GM19467 (cell line): Measurements from ENCODE around the gene SIPA1L3.

Experiments used
- ATAC-seq: cut with Tn5 transposase; IDR thresholded peaks from one replicate; pipeline ENCODE4 v1.9.1; 2021; ENCODE audit warnings: mild to moderate bottlenecking, moderate library complexity; ENCODE audit not compliant: unreplicated experiment

The SIPA1L3 gene

DNA sequence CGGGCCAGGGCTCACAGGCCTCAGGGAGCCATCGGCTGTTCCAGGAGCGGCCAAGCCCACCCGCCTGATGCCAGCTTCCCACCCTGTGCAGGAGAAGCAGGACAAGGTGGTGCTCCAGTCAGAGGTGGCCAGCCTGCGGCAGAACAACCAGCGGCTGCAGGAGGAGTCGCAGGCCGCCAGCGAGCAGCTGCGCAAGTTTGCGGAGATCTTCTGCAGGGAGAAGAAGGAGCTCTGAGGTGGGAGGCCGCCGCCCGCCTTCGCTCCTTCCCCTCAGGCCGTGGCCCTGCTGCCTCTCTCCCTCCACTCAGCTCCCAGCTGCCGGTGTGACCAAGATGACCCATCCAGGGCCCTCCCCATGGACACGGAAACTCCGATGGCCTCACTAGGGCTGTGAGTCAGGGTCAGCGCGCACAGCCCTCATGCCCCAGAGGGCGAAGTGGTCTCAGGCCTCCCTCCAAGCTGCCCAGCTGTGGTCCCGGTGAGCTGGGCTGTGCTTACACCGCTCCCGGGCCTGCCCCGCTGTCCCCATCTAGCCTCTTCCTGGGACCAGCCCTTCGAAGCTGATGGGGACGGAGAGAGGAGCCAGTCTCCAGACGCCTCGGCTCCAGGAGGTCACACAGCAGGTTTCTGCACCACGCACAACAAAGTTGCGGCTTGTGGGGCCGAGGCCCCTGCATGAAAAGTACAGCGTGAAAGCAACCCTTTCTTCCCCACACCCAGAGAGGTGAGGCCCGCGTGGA is 299.2 kb downstream of the SIPA1L3 start:
- ATAC-seq = no peak

DNA sequence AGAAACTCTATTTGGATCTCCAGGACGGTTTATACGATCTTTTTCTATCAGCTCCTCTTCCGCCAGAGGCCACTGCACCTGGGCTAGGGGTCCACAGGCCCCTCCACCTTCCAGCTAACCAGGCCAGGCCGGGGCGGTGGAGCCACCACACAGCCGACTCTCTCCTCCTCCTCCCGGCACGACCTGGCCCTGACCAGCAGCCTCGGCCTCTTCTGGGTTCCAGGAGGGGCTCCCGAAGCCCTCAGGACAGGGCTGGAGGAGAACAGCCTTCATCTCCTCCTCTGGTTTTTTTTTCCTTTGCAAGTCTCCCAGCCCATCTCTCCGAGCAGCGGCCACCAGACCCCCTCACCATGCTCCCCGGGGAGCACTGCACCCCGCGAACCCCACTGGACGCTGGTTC is 299.9 kb downstream of the SIPA1L3 start:
- ATAC-seq = no peak

DNA sequence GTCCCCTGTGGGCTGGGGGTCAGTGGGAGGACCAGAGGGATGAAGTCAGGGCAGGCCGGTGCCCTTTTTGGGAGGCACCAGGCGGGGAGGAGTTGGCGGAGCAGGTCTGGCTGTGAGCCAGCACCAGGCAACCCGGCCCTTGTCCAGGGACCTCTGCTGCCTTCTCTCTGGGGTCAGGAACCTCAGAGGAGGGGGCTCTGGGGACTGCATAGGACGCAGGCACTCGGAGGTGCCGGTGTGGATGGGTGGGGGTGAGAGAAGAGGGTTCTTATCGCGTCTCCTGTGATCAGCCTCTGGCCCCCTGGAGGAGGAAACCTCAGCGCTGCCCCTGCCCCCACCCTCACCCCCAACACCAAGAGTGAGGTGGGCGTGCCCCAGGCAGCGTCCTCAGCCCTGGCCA is 300.5 kb downstream of the SIPA1L3 start:
- ATAC-seq = no peak

DNA sequence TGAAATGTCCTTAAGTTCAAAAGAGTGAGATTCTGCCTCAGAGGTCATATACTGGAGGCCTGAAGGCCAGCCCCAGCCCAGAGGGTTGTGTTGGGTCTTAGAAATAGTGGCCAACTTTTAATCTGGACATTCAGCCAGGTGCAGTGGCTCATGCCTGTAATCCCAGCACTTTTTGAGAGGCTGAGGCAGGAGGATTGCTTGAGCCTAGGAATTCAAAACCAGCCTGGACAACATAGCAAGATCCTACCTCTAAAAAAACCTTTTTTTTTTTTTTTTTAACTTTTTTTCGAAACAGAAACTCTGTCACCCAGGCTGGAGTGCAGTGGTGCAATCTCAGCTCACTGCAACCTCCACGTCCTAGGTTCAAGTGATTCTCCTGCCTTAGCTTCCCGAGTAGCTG is 301.6 kb downstream of the SIPA1L3 start:
- no peak for ATAC-seq

DNA sequence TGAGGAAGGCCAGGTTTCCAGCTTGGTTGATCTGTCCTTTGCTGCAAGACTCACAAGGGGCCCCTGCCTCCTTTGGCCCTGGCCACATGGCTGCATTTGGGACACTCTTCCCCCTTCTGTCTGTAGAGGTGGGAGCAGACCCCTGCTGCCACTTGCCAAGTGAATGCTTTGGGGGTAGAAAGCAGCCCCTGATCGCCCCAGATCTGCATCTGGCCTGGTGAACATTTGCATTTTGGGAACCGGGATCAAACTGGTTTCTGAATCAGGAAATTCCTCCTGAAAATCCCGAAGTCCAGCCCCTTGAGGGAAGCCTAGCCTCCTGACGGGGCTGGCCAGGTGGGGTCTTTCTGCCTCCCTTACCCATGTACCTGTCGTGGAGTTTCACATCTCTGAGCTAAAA is 302.1 kb downstream of the SIPA1L3 start:
- no peak for ATAC-seq

DNA sequence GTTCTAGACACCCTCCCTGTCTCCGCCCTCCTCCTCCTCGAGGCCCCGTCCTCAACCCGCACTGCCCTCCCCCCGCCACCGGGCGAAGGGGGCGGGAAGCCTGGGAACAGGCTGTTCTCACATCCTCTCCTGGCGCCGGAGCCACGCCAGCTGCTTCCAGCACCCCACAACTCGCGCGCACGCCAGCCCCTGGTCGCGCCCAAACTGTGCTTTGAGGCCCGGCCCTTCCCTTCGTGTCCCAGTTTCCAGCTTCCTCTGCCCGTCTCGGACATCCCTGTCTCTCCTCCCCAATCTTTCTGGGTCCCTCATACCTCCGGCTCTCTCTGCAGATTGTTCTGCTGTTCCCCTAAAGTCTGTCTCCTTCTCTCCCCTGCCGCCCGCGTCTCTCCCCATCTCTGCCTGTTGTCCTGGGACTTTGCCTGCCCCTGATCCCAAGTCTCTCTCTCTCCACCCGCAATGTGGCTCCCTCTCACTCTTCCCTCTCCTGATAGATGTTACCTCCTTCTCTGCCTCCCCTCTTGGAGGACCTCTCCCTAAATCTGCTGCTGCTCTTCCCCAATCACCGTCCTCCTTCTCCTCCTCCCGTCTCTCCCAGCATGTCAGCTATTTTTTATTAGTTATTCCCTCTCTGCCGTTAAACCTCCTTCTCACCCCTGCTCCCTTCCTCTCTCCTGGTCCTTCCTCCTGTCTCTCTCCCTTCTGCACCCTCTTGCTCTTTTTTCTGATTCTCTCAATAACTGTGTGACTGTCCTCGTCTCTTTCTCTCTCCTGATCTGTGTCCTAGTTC is 302.9 kb downstream of the SIPA1L3 start:
- ATAC-seq = no peak

DNA sequence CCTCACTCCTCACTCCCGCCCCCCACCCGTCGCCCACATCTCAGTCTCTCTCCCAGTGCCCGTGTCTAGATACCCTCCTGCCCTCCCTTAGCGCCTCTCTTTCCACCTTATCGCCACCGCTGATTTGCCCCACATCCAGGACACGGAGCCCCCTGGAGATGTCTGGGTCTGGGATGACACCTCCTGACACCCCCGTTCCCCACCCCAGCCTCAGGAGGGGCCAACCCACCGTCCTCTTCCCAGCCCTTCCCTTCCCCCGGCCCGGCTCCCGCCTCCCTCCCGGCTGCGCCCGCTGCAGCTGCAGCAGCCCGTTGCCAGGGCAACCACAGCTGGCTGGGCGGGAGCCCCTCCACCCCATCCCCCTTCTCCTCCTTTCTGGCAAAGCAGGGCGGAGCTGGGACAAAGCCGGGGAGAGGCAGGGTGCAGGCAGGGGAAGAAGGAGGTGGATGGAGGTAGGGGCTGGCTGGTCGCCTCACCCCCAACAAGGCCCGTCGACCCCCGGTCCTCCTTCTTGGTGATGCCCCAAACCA is 303.5 kb downstream of the SIPA1L3 start:
- ATAC-seq = no peak

DNA sequence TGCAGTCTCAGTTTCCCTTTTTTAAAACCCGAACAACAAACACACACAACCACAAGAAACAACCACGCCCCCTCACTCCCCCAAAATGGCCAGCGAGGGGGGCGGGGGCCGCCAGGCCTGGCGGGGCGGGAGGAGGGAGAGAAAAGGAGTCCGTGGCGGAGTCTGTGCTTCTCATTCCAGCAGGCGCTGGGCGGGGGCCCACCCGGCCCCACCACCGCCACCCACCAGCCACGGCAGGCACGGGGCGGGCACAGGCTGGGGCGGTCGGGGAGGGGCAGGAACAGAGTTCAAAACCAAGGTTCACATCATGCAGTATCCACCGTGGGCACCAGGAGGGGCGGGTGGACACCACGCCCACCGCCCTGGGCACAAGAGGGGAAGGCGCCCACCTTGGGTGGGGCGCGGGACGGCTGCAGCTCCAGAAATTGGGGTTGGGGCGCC is 304.2 kb downstream of the SIPA1L3 start:
- ATAC-seq = no peak

DNA sequence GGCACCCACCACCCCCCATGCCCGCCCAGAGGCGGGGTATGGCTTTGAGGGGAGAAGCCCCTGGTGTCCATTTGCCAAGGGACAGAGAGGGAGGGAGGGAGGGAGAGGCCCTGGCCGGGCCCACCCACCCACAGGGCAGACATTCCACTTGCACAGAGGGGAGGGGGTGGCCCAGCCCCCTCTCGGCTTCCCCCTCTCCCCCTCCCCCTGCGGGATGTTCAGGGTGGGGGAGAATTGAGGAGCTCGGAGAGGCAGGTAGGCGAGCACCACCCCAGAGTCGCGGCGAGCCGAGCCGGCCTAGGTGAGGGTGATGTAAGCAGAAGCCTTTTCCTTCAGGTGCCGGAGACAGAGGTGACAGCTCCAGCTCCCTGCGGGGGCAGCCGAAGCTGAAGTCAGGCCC is 304.8 kb downstream of the SIPA1L3 start:
- no peak for ATAC-seq

DNA sequence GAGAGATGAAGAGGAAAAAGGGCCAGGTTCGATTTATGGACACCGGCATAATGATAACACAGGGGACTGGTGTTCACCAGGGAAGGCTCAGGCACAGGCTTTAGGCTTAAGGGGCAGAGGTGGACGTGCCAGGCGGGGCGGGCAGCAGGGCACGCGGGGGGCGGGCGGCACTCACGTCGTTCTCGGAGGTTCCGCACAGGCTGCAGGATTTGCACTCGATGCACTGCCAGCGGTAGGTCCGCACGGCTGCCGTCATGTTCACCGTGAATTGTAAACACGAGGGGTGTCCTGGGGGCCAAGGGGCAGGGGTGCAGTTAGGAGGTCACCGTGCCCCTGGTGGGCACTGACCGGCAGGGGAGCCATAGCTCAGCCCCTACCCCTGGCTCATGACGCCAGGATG is 306.5 kb downstream of the SIPA1L3 start:
- ATAC-seq = no peak

DNA sequence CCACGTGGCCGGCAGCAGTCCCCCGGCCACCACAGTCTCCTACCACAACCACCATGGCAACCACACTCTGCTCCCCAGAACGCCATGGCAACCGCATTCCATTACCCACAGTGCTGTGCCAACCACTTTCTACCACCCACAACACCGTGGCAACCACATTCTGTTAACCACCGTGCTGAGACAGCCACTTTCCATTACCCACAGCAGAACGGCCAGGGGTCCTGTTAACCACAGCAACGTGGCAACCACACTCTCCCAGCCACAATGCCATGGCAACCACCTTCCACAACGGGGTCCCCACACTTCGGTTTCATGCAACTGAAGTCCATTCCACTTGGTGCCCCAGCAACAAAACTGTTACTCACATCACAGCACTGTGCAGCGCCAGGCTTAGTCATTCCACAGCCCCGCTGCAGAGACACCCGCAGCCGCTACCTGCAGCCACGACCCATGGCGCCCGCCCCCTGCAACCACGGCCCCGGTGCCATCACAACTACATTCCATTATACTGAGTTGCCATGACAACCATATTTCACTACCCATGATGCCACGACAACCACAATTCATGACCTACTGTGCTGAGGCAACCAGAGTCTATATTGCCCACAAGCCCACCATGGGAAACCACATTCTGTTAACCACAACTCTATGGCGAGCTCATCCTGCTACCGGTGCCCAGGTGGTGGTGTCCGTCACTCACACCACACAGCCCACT is 307.1 kb downstream of the SIPA1L3 start:
- ATAC-seq = no peak

DNA sequence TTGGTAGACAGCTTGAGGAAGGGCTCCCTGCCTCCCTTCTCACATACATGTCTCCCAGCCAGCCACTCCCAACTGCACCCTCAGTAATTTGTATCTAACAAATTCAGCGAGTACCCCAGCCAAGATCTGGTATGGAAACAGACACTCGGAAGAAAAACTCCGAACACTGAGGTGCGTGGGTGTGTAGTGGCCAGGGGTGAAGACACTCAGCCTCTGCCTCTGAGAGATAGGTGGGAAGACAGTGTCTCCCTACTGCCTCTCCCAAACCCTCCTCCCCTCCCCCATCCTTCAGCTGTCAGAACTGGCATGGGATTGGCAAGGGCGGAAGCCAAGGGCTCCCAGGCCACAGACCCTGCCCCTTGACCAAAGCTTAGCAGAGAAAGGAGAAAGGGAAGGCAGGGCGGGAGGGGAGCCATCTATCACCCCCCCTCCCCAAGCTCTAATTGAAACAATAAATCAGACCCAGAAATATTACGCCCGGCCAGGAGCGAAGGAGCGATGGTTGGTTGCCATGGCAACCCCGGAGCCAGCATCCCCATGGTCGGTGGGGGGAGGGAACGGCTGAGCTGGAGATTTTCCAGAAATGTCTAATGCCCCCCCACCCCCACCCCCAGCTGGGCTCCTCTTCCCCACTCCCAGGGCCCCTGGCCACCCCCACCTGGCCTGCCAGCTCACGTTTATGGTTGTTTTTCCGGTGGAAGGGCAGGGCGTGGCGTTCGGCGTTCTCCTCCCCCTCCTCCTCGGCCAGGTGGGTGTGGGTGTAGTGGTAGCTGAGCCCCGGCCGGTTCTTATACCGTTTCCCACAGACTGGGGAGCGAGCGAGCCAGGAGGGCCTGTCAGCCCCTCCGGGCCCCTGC is 310.0 kb downstream of the SIPA1L3 start:
- no peak for ATAC-seq

DNA sequence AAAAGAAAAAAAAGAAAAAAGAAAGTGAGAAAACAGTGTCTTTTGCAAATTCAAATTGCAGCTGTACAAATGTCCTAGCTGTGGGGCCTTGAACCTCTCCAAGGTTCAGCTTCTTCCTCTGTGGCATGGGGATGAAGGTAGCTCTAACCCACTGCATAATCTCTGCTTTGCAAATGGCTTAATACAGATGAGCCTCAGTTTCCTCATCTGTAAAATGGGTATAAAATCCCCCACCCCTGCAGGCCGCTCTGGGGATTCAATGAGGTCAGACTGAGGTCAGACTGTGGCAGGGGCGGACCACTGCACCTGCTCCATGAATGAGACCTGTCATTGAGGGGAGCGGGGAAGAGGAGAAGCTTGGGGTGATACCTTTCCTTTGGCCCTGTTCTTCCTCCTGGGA is 311.2 kb downstream of the SIPA1L3 start:
- ATAC-seq = no peak

DNA sequence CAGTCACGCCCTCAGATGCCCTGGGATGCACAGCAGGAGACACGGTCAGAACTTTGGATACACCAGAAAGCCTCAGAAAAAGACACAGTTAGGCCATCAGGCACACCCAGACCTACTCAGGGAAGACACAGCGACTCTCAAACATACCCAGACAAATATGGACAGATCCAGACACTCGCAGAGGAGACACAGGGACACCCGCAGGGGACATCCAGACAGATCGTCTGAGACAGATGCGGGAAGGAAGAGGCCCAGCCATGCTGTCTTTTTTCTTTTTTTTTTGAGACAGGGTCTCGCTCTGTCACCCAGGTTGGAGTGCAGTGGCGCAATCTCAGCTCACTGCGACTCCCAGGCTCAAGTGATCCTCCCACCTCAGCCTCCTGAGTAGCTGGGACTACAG is 312.2 kb downstream of the SIPA1L3 start:
- ATAC-seq = no peak

DNA sequence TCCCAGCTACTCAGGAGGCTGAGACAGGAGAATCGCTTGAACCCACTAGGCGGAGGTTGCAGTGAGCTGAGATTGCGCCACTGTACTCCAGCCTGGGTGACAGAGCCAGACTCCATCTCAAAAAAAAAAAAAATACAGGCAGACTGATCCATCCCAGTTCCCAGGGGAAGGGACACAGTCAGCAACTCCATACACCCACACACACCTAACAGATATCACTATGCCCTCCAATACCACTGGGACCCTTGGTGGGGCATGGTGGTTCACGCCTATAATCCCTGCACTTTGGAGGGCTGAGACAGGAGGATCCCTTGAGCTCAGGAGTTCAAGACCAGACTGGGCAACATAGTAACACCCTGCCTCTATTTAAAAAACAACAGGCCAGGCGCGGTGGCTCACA is 314.4 kb downstream of the SIPA1L3 start:
- ATAC-seq = no peak

DNA sequence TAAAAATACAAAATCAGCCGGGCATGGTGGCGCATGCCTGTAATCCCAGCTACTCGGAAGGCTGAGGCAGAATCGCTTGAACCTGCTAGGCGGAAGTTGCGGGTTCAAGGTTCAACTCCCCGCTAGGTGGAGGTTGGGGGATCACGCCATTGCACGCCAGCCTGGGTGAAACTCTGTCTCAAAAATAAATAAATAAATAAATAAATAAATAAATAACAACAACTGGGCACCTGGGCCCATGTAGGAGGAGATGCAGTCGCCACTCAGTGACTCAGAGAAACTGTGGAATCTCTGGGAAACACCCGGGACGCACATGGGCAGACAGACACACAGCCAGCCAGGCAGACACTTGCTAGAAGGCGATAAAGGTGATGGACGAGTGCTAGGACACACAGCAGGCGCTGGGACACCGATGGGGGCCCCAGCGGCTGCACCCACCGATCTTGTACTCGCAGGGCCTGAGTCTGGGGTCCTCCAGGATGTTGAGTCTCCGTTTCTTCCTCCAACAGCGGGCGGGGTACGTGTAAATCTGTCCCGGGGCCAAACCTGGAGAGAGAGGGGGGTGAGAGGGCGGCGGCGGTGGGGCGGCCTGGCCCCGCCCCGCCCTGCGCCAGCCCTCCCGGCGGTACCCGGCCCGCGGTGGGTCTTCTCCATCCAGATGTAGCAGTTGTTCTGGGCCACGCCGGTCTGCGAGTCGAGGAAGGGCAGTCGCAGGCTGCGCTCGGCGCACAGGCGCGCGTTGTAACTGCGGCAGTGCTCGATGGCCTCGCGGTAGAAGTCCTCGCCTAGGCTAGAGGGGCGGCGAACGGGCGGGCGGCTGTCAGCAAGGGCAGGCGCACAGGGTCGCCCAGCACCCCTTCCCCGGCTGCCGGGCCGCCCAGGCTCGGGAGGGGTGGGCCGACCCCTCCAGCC is 315.2 kb downstream of the SIPA1L3 start:
- no peak for ATAC-seq

DNA sequence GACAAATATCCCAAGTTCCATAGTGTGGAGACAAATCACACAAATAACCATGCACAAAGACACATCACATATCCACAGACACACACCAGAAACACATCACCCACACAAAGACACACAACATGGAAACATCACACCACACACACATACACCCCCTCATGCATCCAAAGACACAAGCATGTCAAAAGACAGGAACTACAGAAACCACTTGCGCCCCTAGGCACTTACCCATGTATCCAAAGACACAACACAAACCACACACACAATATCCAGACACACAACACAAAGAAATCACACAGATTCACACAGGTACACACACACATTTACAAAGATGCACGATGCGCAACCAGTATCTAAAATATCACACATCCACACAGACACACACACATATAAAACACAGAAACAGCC is 316.1 kb downstream of the SIPA1L3 start:
- ATAC-seq = no peak

DNA sequence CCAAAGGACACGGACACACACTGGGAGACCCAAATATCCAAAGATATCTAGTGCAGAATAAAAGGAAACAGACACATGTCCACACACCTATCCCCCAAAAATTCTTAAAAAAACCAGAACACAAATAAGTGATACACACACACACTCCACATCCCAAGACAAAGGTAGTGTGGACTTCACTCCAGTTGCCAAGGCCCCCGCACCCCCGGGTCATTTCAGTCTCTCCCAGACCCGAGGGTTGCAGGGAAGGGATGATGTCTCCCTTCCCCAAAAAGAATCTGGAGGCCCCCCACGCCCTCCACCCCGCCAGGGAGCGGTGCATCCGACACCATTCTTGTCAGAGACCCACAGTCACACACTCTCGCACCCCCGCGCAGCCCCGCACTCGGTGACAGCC is 316.6 kb downstream of the SIPA1L3 start:
- ATAC-seq = no peak

DNA sequence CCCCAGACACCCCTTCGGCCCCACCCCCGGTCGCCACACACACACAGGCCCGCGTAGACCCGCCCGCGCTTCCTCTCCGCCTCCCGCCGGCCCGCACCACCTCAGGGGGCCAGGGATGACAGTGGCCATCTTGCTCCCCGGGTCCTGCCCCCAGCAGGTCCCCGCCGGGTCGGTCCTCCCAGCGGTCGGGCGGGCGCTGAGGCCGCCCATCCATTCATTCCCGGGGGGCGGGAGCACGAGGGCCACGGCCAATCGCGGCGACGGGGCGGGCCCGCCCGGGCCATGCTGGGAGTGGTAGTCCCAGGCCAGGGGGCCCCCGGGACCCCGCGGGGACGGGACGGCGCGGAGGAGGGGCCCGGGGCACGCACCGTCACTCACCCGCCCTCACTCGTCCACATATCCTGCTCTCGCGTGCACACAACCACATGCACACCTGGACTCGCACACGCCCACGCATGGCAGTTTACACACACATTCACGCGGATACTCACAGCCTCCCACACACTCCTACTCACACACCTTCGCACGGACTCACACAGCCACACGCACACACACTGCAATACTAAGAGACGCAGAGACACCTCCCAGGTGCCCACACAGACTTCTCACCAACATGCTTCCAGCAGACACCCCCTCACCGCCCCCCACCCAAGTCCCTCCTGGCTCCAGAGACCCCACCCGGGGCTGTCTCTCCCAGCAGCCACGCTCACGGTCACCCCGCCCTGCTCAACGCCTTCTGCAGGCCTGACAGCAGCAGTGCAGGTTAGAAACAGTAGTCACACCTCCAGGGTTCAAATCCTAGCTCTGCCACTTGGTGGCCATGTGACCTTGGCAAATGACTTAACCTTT is 317.2 kb downstream of the SIPA1L3 start, which contains the start of gene DPF1:
DPF1 (minus strand) TSS at position 209 of the 849 bp plus-strand sequence; CDS start at position 129, 80 bp downstream.
- peak; percentile 63 for ATAC-seq
